GM19372 (cell line): ENCODE data around the gene GCK.

Experiments used
- ATAC-seq: cut with Tn5 transposase; IDR thresholded peaks from one replicate; pipeline ENCODE4 v1.9.1; 2021; ENCODE audit warnings: mild to moderate bottlenecking, low read depth, moderate library complexity; ENCODE audit not compliant: unreplicated experiment

Gene GCK

GRCh38 chr7:44124822-44125202 is 64.4 kb downstream of the GCK start:
- no peak for ATAC-seq

- peak; percentile 99 for ATAC-seq
These were observed 65.8 kb downstream of the GCK start, which contains the start of gene POLD2 for GRCh38 chr7:44123190-44124003. POLD2 (minus strand) TSS chr7:44123548; CDS start chr7:44122053, 1,495 bp downstream.

GRCh38 chr7:44122529-44122928 is 66.7 kb downstream of the GCK start:
- ATAC-seq: no peak

- no peak for ATAC-seq
These were observed 67.3 kb downstream of the GCK start for GRCh38 chr7:44121761-44122420.

GRCh38 chr7:44120395-44120794 is 68.8 kb downstream of the GCK start:
- no peak for ATAC-seq

- no peak for ATAC-seq
These were observed 69.3 kb downstream of the GCK start for GRCh38 chr7:44119829-44120380.

GRCh38 chr7:44117801-44118429 is 71.3 kb downstream of the GCK start:
- ATAC-seq: no peak

GRCh38 chr7:44116789-44117666 is 72.2 kb downstream of the GCK start:
- no peak for ATAC-seq

GRCh38 chr7:44116087-44116788 is 73.0 kb downstream of the GCK start:
- no peak for ATAC-seq

- ATAC-seq: no peak
These were observed 74.5 kb downstream of the GCK start for GRCh38 chr7:44114586-44115310.

- no peak for ATAC-seq
These were observed 75.4 kb downstream of the GCK start for GRCh38 chr7:44113764-44114354.

GRCh38 chr7:44112997-44113763 is 76.1 kb downstream of the GCK start:
- no peak for ATAC-seq

- no peak for ATAC-seq
These were observed 76.8 kb downstream of the GCK start for GRCh38 chr7:44112231-44112996.

- no peak for ATAC-seq
These were observed 77.5 kb downstream of the GCK start for GRCh38 chr7:44111761-44112160.

GRCh38 chr7:44110719-44111635 is 78.3 kb downstream of the GCK start:
- ATAC-seq: no peak

GRCh38 chr7:44109991-44110390 is 79.2 kb downstream of the GCK start:
- ATAC-seq: no peak
